Dedifferentiated amniotic fluid mesenchymal stem cell (primary cell): Measurements from ENCODE around the gene FUT7.

Experiments used
- DNase-seq: peaks from one replicate; pipeline ENCODE4 v3.0.0-alpha.2; 2016; ENCODE audit errors: extremely low spot score

The FUT7 gene

DNA sequence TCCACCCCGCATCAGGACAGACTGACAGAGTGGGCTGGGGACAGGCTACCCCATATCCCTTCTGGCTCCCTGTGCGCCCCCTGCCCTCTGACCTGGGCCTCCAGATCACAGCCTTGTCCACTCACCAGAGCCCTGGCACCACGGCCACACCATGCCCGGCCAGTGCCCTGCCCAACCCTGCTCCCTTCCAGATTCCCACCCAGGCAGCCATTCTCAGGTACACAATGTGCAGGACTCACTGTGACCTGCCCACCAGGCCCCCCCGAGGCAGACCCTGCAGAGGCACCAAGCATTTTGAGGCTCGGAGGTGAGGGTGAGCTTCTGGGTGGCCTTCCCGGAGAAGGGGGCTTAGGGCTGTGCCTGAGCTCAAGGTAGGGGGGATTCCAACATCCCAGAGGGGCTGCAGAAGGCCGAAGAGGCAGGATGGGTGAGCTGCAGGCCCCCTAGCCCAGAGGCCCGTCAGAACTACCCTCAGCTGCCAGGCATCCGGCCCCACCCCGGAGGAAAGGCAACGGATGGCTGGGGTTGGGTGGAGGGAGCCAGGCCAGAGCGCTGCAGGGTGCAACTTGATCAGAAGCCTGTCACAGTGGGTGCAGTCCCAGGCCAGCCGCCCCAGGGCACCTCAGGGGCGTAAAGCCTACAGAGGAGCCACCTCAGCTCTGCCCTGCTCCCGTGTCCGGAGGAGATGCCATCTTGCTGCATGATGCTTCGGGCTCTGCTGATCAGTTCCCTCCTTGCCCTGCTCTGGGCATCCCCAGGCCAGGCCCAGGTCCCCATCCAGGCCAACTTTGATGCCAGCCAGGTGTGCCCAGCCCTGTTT lies 49.4 kb downstream of the FUT7 start, which contains the start of gene LCNL1:
LCNL1 (plus strand) TSS at position 762 of the 820 bp plus-strand sequence. CDS start 594 bp downstream, outside the sequence.
- no peak for DNase-seq

DNA sequence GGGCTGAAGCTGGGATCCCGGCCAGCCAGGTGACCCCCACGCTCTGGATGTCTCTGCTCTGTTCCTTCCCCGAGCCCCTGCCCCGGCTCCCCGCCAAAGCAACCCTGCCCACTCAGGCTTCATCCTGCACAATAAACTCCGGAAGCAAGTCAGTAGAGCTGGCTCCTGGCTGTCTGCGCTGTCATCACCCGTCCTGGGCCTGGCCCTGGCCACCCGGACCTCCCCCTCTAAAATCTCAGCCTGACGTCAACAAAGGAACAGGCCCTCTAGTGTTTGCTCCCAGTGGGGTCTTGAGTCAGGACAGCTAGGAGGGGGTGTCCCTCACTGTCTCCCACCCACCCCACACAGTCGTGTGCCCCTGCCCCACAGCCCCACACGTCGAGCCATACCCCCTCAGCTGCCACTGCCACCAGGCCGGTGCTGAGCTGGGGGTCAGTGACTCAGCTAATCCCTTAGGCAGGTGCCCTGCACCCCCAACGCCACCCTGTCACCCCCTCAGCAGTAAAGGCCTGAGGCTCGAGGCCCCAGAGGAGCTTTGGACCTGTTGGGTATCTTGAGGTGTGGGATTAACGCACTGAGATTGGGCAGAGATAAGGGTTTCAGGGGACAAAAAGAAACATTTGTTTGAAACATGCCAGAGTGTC lies 50.2 kb downstream of the FUT7 start:
- DNase-seq: no peak

DNA sequence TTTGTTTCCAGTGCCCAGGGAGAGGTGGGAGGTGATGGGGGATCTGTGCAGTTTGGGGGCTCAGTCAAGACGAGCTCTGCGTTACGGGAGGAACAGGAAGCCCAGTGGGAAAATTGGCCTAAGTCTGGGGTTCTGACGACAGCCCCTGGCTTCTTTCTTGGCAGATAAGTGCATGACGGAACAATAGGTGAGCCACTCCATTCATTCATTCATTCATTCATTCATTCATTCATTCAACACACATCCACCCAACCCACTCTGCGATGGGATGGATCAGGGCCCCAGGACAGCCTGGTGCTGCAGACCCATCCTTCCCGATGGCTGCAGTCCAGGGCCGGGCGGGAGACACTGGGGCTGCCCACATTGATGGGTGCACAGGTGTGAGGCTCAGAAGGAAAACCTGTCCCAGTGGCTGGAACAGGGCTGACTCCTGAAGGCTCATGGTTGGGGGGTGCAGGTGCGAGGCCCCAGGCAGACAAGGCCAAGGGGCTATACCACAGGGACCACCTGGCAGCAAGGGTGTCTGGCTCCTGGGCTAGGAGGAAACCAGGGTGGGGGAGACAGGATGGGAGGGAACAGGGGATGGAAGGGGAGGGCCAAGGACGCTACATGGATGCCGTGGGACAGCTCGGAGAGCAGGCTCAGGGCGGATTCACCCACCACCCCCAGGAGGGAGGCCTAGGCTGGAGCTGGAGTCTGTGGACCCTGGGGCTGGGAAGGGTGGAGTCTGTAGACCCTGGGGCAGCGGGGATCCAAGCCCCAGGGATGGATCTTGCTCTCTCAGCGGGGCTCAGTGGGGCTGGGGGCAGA lies 51.0 kb downstream of the FUT7 start:
- no peak for DNase-seq
